Muscle layer of colon (tissue), 2 donors: ENCODE results near the gene RGMA.

Experiments used
- H3K27ac ChIP-seq: one replicate; pipeline ENCODE4 v1.7.0; 2013; ENCODE audit warnings: low read depth, mild to moderate bottlenecking, low read length, moderate library complexity
- H3K27me3 ChIP-seq, 2 donors: one replicate each; pipeline ENCODE4 v1.7.0; 2013; ENCODE audit warnings: low read length in 2 of 2, mild to moderate bottlenecking in 2 of 2; ENCODE audit not compliant: insufficient read depth in 2 of 2, control insufficient read depth in 1 of 2
- H3K36me3 ChIP-seq: one replicate; pipeline ENCODE4 v1.7.0; 2013; ENCODE audit warnings: mild to moderate bottlenecking, low read length; ENCODE audit not compliant: insufficient read depth
- H3K4me1 ChIP-seq: one replicate; pipeline ENCODE4 v1.7.0; 2013; ENCODE audit warnings: mild to moderate bottlenecking, low read length; ENCODE audit not compliant: insufficient read depth
- H3K4me3 ChIP-seq, 2 donors: one replicate each; pipeline ENCODE4 v1.7.0; 2013; ENCODE audit warnings: low read length in 2 of 2, low read depth in 1 of 2, mild to moderate bottlenecking in 1 of 2, moderate library complexity in 1 of 2
- H3K9ac ChIP-seq: one replicate; pipeline ENCODE4 v1.7.0; 2013; ENCODE audit warnings: low read length
- H3K9me3 ChIP-seq: one replicate; pipeline ENCODE4 v1.7.0; 2013; ENCODE audit warnings: mild to moderate bottlenecking, low read length
- donor health status: abdominal sarcoma.
- donor health status: Adenocarcinoma of cecum.

Gene RGMA

DNA sequence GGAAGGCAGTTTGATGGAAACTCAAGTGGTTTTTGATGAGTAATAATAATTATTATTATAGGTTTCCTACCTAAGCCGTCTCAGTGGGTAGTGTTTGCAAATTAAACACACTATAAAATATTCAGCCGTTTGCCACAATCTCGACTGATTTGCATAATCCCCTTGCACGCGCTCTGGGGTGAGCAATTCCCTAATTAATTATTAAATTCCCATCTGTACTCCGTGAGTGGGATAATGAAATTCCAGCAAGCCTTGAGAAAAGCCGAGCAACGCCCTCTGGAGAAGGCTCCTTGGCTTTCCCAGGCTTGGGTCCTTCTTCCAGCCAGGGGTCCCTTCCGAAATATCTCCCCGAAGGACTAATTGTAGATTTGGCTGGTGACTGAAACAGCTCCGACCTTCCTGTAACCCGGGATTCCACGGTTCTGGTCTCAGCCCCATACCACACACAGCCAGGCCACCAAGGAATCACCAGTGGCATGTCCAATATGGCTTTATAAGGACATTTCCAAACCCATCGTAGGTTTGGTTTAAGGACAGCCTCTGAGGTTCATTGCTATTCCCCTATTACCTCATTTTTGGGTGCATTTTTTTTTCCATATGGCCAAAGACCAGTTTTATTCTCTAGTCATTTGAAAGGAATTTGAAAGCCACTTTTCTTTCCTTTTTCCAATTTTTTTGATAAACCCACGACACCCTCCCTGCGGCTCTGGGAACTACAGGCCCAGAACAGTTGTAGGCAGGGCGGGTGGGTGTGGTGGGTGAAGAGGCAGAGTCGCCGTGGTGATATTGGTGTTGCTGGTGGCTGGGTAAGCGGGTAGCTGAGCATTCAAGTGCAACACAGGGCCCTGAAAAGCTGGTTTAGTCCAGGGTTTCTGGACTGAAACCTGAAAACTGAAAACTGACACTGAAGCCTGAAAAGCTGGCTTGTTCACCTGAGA, 33.2 kb upstream of the RGMA start:
- H3K4me1 ChIP-seq, result peaks cover 7% of the 10 kb centered on the region
- no peak overlapping the region for H3K9ac ChIP-seq
- no peak overlapping the region for H3K27ac ChIP-seq
- H3K27me3 ChIP-seq, result no peaks in the 10 kb centered on the region
- H3K36me3 ChIP-seq, result no peaks in the 10 kb centered on the region
- H3K4me3 ChIP-seq, result no peak overlapping the region
- no peaks in the 10 kb centered on the region for H3K9me3 ChIP-seq

DNA sequence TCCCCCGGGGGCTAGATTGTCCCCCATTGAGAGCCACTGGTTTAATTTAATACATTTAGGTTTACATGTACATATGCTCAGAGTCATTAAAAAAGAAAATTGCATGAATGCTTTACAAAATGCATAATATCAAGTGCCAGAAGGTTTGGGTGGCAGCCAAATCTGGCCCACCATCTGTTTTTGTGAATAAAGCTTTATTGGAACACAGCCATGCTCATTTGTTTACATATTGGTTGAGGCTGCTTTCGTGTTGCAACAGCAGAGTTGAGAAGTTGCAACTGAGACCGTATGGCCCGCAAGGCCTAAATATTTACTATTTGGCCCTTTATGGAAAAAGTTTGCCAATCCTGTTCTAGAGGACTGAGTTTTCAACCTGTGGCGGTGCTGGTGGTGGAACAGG, 32.1 kb upstream of the RGMA start:
- peaks cover 2% of the 10 kb centered on the region for H3K4me1 ChIP-seq
- no peak overlapping the region for H3K4me3 ChIP-seq
- H3K27me3 ChIP-seq, result no peaks in the 10 kb centered on the region
- no peaks in the 10 kb centered on the region for H3K9me3 ChIP-seq
- H3K27ac ChIP-seq, result no peak overlapping the region
- no peaks in the 10 kb centered on the region for H3K36me3 ChIP-seq
- no peak overlapping the region for H3K9ac ChIP-seq

DNA sequence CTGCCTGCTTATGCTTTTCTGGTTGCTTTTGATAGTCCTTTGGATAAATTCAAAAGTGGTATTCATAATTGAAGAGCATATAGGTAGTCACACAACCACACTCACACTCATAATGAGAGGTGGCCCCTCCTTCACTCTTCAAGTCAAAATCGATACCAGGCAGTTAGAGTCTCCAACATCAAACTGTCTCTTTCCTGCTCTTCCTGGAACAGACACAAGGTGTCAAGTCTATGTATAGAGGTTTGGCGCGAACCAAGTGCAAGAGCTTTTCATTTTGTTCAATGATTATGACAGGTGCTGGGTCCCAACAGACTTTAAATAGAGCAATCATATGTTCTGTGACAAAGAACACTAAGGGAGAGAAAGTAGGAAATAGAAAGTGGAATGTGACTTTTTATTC, 29.9 kb upstream of the RGMA start:
- Histone ChIP-seq H3K4me1 (no peaks in the 10 kb centered on the region), H3K9me3 (no peaks in the 10 kb centered on the region), H3K4me3 (no peak overlapping the region), H3K27ac (no peak overlapping the region), H3K36me3 (no peaks in the 10 kb centered on the region), H3K27me3 (no peaks in the 10 kb centered on the region), H3K9ac (no peak overlapping the region)

DNA sequence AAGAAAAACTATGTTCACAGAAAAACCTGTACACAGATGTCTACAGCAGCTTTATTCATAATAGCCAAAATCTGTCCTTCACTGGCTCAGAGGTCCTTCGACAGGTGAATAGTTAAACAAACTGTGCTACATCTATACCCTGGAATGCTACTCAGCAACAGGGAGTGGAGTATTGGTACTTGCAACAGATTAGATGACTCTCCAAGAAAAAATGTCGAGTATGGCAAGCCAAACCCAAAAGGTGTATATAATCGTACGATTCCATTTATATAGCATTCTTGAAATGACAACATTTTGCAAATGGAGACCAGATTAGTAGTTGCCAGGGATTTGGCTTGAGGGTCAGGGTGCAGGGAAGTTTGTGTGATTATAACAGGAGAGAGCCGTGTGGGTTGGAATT, 22.4 kb upstream of the RGMA start:
- no peak overlapping the region for H3K27ac ChIP-seq
- no peak overlapping the region for H3K9ac ChIP-seq
- no peaks in the 10 kb centered on the region for H3K4me1 ChIP-seq
- no peaks in the 10 kb centered on the region for H3K9me3 ChIP-seq
- H3K4me3 ChIP-seq, result no peak overlapping the region
- H3K36me3 ChIP-seq, result no peaks in the 10 kb centered on the region
- no peaks in the 10 kb centered on the region for H3K27me3 ChIP-seq

DNA sequence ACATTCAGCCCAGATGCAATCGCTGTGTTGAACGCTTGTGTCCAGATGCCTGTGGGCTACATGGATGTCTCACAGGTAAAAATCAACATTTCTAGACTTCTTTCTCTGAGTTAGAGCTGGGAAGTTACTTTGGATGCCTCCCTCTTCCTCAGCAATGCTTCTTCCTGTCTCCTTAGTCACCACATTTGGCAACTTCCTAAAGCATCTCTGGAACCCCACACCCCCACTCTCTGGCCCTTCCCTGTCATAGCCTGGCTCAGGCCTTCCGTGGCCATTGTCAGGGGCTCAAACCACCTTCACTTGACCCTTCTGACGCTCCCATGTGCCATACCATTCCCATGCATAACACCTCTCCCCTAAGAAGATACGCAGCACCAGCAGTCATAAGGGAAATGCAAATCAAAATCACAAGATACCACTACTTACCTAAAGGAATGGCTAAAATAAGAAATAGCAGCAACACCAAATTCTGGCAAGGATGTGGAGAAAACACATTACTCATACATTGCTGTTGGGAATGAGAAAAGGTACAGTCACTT, 21.6 kb upstream of the RGMA start:
- no peaks in the 10 kb centered on the region for H3K27me3 ChIP-seq
- H3K9me3 ChIP-seq, result no peaks in the 10 kb centered on the region
- H3K4me1 ChIP-seq, result no peaks in the 10 kb centered on the region
- no peaks in the 10 kb centered on the region for H3K36me3 ChIP-seq
- H3K27ac ChIP-seq, result no peak overlapping the region
- no peak overlapping the region for H3K9ac ChIP-seq
- H3K4me3 ChIP-seq, result no peak overlapping the region

DNA sequence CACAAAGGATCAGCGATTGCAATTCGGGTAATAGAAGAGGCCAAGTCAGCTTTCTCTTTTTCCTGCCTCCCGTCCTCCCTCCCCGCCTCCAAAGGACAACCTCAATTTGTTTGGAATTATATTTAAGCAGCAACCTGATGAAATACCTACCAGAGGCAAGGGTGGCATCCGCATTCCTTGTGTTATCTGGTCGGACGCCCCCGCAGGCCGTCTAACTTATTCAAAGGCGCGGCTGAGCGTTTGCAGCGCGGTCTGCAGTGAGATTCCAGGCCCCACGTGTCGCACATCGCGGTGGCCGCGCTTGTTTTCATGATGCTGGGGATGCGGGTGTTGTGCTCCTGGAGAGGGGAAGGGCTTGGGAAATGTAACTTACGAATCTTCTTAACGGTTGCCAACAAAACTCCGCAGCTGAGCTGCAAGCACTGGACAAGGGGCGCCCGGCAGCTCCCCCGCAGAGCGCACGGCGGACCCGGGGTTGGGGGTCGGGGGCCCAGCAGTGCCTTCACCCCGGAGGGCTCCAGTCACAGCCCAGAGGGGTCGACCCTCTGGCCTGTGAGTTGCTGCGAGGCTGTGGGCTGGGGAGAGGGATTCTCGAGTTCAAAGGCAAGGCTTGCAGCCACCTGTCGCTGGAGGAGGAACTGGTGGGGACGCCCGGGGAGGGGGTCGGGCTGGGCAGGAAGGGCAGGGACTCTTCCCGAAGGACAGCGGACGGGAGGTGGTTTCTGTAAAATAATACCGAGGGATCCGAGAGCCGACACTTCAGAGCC, 20.5 kb upstream of the RGMA start:
- Histone ChIP-seq H3K4me1 (no peaks in the 10 kb centered on the region), H3K27ac (no peak overlapping the region), H3K4me3 (no peak overlapping the region), H3K9ac (no peak overlapping the region), H3K27me3 (no peaks in the 10 kb centered on the region), H3K9me3 (no peaks in the 10 kb centered on the region), H3K36me3 (no peaks in the 10 kb centered on the region)

DNA sequence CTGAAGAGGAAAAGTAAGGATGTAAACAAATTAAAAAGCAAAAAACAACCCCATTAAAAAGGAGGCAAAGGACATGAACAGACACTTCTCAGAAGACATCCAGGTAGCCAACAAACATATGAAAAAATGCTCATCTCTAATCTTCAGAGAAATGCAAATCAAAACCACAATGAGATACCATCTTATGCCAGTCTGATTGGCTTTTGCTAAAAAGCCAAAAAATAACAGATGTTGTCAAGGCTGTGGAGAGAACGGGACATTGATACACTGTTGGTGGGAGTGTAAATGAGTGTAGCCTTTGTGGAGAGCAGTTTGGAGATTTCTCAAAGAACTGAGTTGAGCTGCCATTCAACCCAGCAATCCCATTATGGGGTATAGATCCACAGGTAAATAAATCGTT, 18.6 kb upstream of the RGMA start:
- H3K9me3 ChIP-seq, result no peaks in the 10 kb centered on the region
- no peaks in the 10 kb centered on the region for H3K4me1 ChIP-seq
- no peak overlapping the region for H3K4me3 ChIP-seq
- H3K9ac ChIP-seq, result no peak overlapping the region
- no peaks in the 10 kb centered on the region for H3K27me3 ChIP-seq
- no peaks in the 10 kb centered on the region for H3K36me3 ChIP-seq
- no peak overlapping the region for H3K27ac ChIP-seq

DNA sequence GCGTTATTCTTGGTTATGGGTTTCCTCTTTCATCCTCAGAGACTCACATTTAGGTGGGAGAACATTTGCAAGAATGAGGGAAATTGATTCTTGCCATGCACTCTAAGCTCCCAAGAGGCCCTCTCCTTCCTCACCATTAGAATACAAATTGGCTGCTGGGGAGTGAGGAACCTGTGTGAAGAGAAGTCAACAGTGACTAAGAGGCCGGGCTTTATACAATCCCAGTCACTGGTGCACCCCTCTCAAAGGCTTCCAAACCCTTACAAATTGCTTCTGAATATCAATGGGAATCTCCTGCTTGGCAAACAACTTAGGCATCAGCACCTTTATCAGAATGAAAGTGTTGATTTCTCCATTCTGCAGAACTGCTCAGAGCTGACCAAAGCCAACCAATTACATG, 16.5 kb upstream of the RGMA start:
- no peak overlapping the region for H3K4me3 ChIP-seq
- no peaks in the 10 kb centered on the region for H3K4me1 ChIP-seq
- no peak overlapping the region for H3K9ac ChIP-seq
- H3K27ac ChIP-seq, result no peak overlapping the region
- no peaks in the 10 kb centered on the region for H3K9me3 ChIP-seq
- H3K27me3 ChIP-seq, result no peaks in the 10 kb centered on the region
- no peaks in the 10 kb centered on the region for H3K36me3 ChIP-seq

DNA sequence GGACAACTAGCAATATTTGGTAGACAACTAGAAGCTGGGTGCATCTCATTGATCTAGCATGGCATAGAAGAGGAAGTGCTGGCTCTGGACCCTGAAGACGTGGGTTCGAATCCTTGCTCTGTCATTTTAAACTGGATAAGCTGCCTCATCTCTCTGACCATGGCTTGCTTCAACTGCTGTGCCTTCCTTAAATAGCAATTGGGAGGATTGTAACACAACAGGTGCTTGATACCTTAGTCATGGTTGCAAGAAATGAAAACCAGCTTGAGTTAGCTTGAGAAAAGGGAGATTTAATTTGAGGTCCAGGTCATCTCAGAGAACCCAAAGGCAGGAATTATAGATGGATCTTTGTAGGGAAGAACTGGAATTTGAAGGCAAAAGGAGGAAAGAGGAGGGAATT, 14.8 kb upstream of the RGMA start:
- H3K27ac ChIP-seq, result no peak overlapping the region
- H3K9me3 ChIP-seq, result no peaks in the 10 kb centered on the region
- no peaks in the 10 kb centered on the region for H3K27me3 ChIP-seq
- H3K4me1 ChIP-seq, result no peaks in the 10 kb centered on the region
- H3K4me3 ChIP-seq, result no peak overlapping the region
- no peak overlapping the region for H3K9ac ChIP-seq
- no peaks in the 10 kb centered on the region for H3K36me3 ChIP-seq

DNA sequence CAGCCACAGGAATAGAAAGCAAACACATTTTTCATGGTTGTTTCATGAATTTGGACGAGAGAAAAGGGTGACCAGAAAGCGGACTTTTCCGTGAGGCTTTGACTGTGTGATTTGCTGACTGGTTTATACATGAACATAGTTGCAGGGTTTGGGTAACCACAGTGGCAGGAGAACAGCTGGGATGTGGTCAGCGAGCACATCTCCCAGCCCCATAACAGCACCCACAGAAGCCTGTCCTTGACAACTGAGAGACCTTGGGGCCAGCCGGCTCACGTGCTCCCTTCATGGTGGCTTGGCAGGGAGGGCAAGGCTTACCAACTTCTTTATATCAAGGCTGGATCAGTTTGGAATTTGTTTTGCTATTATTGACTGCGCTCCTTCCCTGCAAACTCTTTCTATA, 13.2 kb upstream of the RGMA start:
- Histone ChIP-seq H3K9ac (no peak overlapping the region), H3K27ac (no peak overlapping the region), H3K9me3 (no peaks in the 10 kb centered on the region), H3K4me3 (no peak overlapping the region), H3K36me3 (no peaks in the 10 kb centered on the region), H3K27me3 (no peaks in the 10 kb centered on the region), H3K4me1 (no peaks in the 10 kb centered on the region)

DNA sequence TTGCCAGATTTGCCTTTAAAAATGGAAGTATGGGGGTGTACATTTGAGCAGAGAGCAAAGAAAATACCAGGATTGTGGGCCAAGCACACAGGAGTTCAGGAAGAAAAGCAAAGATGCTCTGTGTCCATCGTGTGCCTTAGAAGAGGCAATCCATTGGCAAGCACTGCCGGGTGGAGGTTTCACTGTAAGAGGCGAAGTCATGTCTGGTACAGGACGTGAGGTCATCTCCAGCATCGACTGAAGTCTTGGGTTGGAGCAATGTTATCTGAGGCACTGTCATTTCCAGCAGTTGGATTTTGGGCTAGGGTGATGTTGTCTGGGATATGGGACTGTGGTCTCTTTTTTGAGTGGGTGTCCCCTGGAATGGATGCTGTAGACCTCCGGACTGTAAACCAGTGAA, 4.8 kb upstream of the RGMA start:
- Histone ChIP-seq H3K27me3 (no peaks in the 10 kb centered on the region), H3K9ac (no peak overlapping the region), H3K9me3 (no peaks in the 10 kb centered on the region), H3K4me1 (peaks cover 5% of the 10 kb centered on the region), H3K36me3 (no peaks in the 10 kb centered on the region), H3K27ac (no peak overlapping the region), H3K4me3 (no peak overlapping the region)
